HG02642 (cell line): Measurements from ENCODE around the gene ZNF552.
A peak's percentile ranks its signal among the peaks of the same experiment; 100 is the strongest.
"Not testable (repeated sequence)": the region's sequence is repeated elsewhere in the genome, so short reads cannot be mapped to it uniquely, and the experiment has no call there.

Experiments
- ATAC-seq: cut with Tn5 transposase; IDR thresholded peaks from one replicate; pipeline ENCODE4 v1.9.1; 2021; ENCODE audit warnings: mild to moderate bottlenecking; ENCODE audit not compliant: unreplicated experiment, poor library complexity

Gene ZNF552

DNA sequence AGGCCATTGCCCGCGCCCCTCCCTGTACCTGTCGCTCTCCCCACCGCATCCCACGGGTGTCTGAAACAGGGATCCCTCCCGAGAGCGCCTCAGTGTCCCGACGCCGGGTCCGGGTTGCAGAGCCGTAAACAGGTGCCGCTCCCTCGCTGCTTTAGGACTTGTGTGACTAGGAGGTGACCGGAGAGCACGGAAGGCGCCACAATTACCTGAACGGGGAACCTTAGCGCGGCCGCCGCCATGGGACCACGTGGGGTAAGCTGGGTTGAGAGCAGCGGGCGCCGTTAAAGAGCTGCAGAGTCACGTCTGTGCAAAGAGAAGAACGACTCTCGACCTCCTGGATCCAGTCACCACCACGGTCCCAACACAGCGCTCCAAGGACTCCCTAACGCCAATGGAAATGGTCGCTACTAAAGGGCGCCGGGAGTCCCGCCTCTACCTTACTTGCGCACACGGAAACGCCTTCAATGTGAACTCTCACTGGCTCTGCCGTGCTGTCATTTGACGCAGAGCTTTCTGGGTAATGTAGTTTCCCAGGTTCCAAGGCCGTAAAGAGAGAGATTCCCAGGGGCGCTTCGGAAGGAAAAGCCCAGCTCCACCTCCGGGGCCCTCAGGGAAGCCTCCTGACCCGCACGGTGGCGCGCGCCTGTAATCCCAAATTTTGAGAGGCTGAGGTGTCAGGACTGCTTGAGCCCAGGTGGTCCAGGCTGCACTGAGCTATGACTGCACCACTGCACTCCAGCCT is at the start of gene ZNF552:
Gene ZNF552 (minus strand): TSS at position 409 of the 742 bp plus-strand sequence. CDS start 170 bp downstream, at position 239.
- ATAC-seq = peak; percentile 76

DNA sequence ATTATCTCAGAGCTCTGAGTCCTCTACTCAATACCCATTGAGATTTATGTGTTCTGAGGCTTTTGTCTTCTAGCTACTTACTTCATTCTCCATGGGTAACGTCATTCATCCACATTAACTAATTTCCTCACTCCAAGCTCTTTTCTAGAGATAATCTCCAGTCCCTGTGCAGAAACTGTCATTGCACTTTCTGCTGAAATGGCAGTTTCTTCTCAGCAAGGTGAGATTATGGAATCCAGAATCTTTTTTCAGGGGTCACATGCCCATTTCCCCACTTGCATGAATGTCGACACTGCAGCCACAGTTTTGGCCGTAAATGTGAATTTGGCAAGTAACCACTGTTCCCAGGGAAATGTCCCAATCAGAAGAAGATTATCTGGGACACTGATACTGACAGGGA is 47.6 kb upstream of the ZNF552 start:
- not testable (repeated sequence) for ATAC-seq

DNA sequence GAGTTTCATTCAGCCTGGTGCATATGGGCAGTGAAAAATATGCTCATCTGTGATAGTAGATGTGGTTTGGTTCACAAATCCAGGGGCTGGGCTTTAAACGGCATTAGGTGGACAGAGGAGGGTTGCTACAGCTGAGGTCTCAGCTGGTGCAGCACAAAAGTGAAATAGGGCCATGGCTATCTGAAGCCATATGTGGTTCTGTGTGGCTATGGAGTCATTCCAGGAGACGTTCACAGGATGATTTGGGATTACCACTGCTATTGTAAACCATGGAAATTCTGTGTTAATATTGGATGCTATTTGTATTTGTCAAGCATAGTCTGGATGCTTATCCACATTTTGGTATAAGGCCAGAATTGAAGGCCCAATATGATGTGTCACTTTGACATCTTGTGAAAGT is 39.4 kb upstream of the ZNF552 start:
- not testable (repeated sequence) for ATAC-seq

GRCh38 chr19:57851812-57852603 is 37.3 kb upstream of the ZNF552 start:
- ATAC-seq = not testable (repeated sequence)

GRCh38 chr19:57850553-57851017 is 35.9 kb upstream of the ZNF552 start:
- ATAC-seq = no peak

- ATAC-seq = peak; percentile 96
Measured at GRCh38 chr19:57849666-57850473, 35.2 kb upstream of the ZNF552 start, which contains the start of gene ZNF587. TSS of gene ZNF587 (plus strand) at chr19:57849859. CDS start at chr19:57850039, 180 bp downstream.

GRCh38 chr19:57849162-57849665 is 34.5 kb upstream of the ZNF552 start:
- not testable (repeated sequence) for ATAC-seq

DNA sequence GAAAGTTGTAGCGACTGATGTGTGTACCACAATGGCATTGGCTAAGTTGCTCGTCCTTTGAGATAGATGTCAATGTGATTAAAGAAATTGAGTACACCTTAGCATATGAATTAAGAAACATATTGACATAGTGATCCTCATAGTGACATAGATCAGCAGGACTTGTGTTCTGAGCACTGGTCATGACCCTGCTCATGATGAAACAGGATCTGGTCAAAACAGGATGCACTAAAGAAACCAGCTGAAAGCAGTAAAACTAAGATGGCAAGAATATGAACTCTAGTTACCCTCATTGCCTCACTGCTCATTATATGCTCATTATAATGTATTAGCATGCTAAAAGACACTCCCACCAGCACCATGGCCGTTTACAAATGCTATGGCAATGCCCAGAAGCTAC is 32.5 kb upstream of the ZNF552 start:
- not testable (repeated sequence) for ATAC-seq

GRCh38 chr19:57841122-57841763 is 26.5 kb upstream of the ZNF552 start:
- ATAC-seq = no peak

- ATAC-seq = not testable (repeated sequence)
Measured at GRCh38 chr19:57838622-57839191, 24.0 kb upstream of the ZNF552 start.

DNA sequence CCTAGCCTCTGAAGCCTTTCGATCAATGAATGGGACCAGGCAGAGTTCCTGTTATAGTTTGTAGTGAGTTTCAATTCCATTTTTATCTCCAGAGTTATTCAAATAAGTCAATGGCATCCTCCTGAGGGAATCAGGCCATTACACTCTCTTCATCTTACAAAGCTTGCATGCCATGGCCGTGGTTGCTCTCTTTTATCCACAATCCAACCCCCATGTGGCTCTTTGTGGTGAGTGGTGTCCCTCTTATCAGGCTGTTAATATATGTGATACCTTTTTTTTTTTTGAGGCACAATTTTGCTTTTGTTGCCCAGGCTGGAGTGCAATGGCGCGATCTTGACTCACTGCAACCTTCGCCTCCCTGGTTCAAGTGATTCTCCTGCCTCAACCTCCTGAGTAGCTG is 22.3 kb upstream of the ZNF552 start:
- not testable (repeated sequence) for ATAC-seq

- no peak for ATAC-seq
Measured at GRCh38 chr19:57830071-57830602, 15.4 kb upstream of the ZNF552 start, which contains the start of gene ZNF587B. TSS of gene ZNF587B (plus strand) at chr19:57830299. CDS start at chr19:57830529, 230 bp downstream.

DNA sequence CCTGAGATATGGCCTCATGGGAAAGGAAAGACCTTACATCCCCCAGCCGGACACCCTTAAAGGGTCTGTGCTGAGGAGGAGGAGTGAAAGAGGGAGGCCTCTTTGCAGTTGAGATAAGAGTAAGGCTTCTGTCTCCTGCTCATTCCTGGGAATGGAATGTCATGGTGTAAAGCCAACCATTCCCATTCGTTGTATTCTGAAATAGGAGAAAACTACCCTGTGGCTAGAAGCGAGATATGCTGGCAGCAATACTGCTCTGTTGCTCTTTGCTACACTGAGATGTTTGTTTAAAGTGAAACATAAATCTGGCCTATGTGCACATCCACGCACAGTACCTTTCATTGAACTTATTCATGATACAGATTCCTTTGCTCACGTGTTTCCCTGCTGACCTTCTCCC is 14.6 kb upstream of the ZNF552 start:
- ATAC-seq = no peak

- no peak for ATAC-seq
Measured at GRCh38 chr19:57825511-57825910, 10.8 kb upstream of the ZNF552 start.

GRCh38 chr19:57823608-57824007 is 8.9 kb upstream of the ZNF552 start:
- not testable (repeated sequence) for ATAC-seq

DNA sequence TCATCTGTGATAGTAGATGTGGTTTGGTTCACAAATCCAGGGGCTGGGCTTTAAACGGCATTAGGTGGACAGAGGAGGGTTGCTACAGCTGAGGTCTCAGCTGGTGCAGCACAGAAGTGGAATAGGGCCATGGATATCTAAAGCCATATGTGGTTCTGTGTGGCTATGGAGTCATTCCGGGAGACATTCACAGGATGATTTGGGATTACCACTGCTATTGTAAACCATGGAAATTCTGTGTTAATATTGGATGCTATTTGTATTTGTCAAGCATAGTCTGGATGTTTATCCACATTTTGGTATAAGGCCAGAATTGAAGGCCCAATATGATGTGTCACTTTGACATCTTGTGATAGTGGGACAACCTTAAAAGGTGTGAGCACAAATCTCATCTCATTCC is 8.4 kb upstream of the ZNF552 start:
- not testable (repeated sequence) for ATAC-seq

DNA sequence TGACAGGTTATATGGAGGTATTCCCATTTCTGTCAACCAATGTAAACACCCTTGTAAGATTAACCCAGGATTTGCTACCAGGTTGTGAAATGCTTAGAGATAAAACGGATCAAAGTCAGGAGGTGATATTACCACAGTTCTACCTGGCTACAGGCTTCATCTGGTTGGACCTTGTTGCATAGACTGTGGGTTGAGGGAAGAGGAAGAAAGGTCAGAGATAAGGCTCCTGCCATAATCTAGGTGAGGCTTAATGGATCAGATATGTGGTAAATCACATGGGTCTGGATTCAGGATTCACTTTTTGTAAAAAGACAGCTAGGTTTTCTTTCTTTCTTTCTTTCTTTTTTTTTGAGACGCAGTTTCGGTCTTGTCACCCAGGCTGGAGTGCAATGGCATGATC is 6.8 kb upstream of the ZNF552 start:
- ATAC-seq = not testable (repeated sequence)

GRCh38 chr19:57821095-57821494 is 6.4 kb upstream of the ZNF552 start:
- ATAC-seq = not testable (repeated sequence)

- no peak for ATAC-seq
Measured at GRCh38 chr19:57820599-57820998, 5.9 kb upstream of the ZNF552 start.
